Erythroblast (primary cell): Measurements from ENCODE around the gene PPP6R1.

Experiments
- DNase-seq, 2 experiments: peaks; one replicate each; lab custom pipeline; 2025; lab: John Stamatoyannopoulos, UW
- GATA1 ChIP-seq: IDR thresholded peaks from 2 replicates; pipeline ENCODE4 v1.6.1; 2011; ENCODE audit warnings: low read depth, mild to moderate bottlenecking, control low read depth, low read length, moderate library complexity
- POLR2A ChIP-seq: IDR thresholded peaks from 2 replicates; pipeline ENCODE4 v1.6.1; 2011; ENCODE audit warnings: mild to moderate bottlenecking, low read length

The PPP6R1 gene

GRCh38 chr19:55275851-55276719, 17.3 kb upstream of the PPP6R1 start:
- no peak for DNase-seq

GRCh38 chr19:55273978-55274707, 15.3 kb upstream of the PPP6R1 start:
- no peak for DNase-seq
- TF ChIP-seq POLR2A (no peak), GATA1 (no peak)

More at GRCh38 chr19:55275851-55276719, 17.3 kb upstream of the PPP6R1 start:
- TF ChIP-seq GATA1 = no peak
- TF ChIP-seq POLR2A = no peak

- DNase-seq = peak in 1 of 2 experiments; percentile 19
- TF ChIP-seq GATA1 (no peak), POLR2A (no peak)
These were observed 13.3 kb upstream of the PPP6R1 start for GRCh38 chr19:55272142-55272541.

- DNase-seq = no peak
- TF ChIP-seq GATA1 (no peak), POLR2A (no peak)
These were observed 11.5 kb upstream of the PPP6R1 start for GRCh38 chr19:55270172-55270942.

GRCh38 chr19:55269299-55269698, 10.5 kb upstream of the PPP6R1 start:
- no peak for DNase-seq
- no peak for TF ChIP-seq POLR2A
- no peak for TF ChIP-seq GATA1

- TF ChIP-seq GATA1 (no peak), POLR2A (no peak)
- no peak for DNase-seq
These were observed 8.0 kb upstream of the PPP6R1 start for GRCh38 chr19:55266840-55267239.

- TF ChIP-seq POLR2A (no peak), GATA1 (no peak)
- DNase-seq = no peak
These were observed 7.6 kb upstream of the PPP6R1 start for GRCh38 chr19:55266404-55266803.

- TF ChIP-seq POLR2A (no peak), GATA1 (no peak)
- no peak for DNase-seq
These were observed 7.0 kb upstream of the PPP6R1 start for GRCh38 chr19:55265723-55266386.

GRCh38 chr19:55265173-55265572, 6.4 kb upstream of the PPP6R1 start:
- DNase-seq = no peak
- TF ChIP-seq POLR2A (no peak), GATA1 (no peak)

- DNase-seq = no peak
- TF ChIP-seq GATA1 (no peak), POLR2A (no peak)
These were observed 5.7 kb upstream of the PPP6R1 start for GRCh38 chr19:55264531-55264930.

GRCh38 chr19:55262359-55262758, 3.5 kb upstream of the PPP6R1 start:
- no peak for DNase-seq
- TF ChIP-seq POLR2A (no peak), GATA1 (no peak)

GRCh38 chr19:55261671-55262126, 2.9 kb upstream of the PPP6R1 start:
- no peak for DNase-seq
- TF ChIP-seq POLR2A = no peak

GRCh38 chr19:55259540-55260210, 858 bp upstream of the PPP6R1 start:
- TF ChIP-seq GATA1 (no peak), POLR2A (peak; percentile 30)
- no peak for DNase-seq

GRCh38 chr19:55258476-55258827, 365 bp downstream of the PPP6R1 start:
- peak in 1 of 2 experiments; percentile 78 for DNase-seq
- no peak for TF ChIP-seq GATA1
- no peak for TF ChIP-seq POLR2A
